Activated naive CD8-positive, alpha-beta T cell treated with anti-CD3 and anti-CD28 coated beads, Interleukin-2, amount 50 U/mL, for 24 hours (primary cell): ENCODE measurements around the gene FAM53A.
"Not testable (repeated sequence)": the region's sequence is repeated elsewhere in the genome, so short reads cannot be mapped to it uniquely, and the experiment has no call there.

ENCODE experiments used
- ATAC-seq: fragments of 150-1000 bp; cut with Tn5 transposase; one replicate; pipeline ENCODE4 v1.10.0; 2021
- DNase-seq: peaks from one replicate; pipeline ENCODE4 v3.0.0; 2021
- H3K27ac Mint-ChIP-seq: one replicate; pipeline ENCODE4 v1.8.0; 2021; ENCODE audit warnings: mild to moderate bottlenecking, mixed read lengths
- H3K27me3 Mint-ChIP-seq: one replicate; pipeline ENCODE4 v1.8.0; 2021; ENCODE audit warnings: mixed read lengths
- H3K36me3 Mint-ChIP-seq: one replicate; pipeline ENCODE4 v1.8.0; 2021; ENCODE audit warnings: low read depth, mixed read lengths
- H3K4me1 Mint-ChIP-seq: one replicate; pipeline ENCODE4 v1.8.0; 2021; ENCODE audit warnings: mixed read lengths
- H3K4me3 Mint-ChIP-seq: one replicate; pipeline ENCODE4 v1.8.0; 2021; ENCODE audit warnings: mild to moderate bottlenecking, moderate library complexity, mixed read lengths
- H3K9me3 Mint-ChIP-seq: one replicate; pipeline ENCODE4 v1.8.0; 2021; ENCODE audit warnings: mixed read lengths

The FAM53A gene

DNA sequence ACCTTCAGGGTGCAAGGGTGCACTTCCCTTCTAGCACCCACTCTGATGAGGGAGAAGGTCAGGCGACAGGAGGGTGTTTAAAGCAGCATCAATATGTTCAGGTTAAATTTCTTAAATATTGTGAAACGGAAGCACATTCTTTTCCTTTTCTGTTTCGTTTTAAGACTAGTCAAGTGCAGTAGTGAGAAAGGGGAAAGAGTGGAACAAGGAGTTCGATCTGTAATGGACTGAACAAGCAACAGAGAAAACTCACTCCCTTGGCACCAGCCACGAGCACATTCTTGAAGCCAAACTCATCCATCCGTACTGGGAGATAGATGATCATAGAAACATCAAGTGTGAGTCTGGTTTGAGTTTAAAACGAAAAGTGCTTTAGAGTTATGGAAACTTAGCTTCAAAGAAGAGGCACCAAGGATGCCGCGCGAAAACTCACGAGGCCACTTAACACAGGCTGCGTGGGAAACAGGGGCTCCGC, 815 bp downstream of the FAM53A start:
- Mint-ChIP-seq H3K4me1 (peaks cover 11% of the 10 kb centered on the region), H3K9me3 (no peaks in the 10 kb centered on the region), H3K27ac (peak overlapping the region; percentile 73), H3K36me3 (peaks cover 2% of the 10 kb centered on the region), H3K4me3 (peak overlapping the region; percentile 81), H3K27me3 (peaks cover 3% of the 10 kb centered on the region)
- ATAC-seq (no peak), DNase-seq (no peak)

DNA sequence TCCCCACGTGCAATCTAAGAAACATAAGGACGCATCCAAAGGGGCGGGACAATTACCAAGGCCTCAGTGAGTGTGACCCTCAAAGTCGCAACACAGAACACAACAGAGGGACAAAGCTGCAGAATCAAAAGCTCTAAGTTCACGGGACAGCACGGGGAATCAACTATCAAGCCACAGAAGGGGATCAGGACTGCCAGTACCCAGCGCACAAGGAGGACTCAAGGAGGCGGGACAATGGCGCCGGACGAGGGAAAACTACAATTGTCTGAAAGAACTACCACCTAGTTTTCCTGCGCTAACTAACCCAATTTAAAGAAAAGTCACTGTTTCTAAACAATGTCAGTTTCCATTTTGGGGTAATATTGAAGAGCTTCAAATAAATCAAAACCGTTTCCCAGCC, 1.3 kb downstream of the FAM53A start:
- peaks cover 3% of the 10 kb centered on the region for H3K27me3 Mint-ChIP-seq
- H3K4me1 Mint-ChIP-seq, result peaks cover 11% of the 10 kb centered on the region
- no peaks in the 10 kb centered on the region for H3K9me3 Mint-ChIP-seq
- ATAC-seq, result no peak
- H3K27ac Mint-ChIP-seq, result peak overlapping the region; percentile 73
- H3K36me3 Mint-ChIP-seq, result peaks cover 2% of the 10 kb centered on the region
- no peak for DNase-seq
- peak overlapping the region; percentile 81 for H3K4me3 Mint-ChIP-seq

DNA sequence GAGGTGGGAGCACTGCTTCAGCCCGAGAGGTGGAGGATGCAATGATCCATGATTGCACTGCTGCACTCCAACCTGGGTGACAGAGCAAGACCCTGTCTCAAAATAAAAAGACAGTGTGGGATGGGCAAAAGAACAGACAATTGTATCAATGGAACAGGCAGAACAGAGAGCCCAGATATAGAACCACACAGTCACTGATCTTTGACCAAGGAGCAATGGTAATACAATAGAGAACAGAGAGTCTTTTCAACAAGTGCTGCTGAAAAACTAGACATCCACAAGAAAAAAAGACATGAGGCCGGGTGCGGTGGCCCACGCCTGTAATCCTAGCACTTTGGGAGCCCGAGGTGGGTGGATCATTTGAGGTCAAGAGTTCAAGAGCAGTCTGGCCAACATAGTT, 5.9 kb downstream of the FAM53A start:
- peaks cover 8% of the 10 kb centered on the region for H3K4me1 Mint-ChIP-seq
- peaks cover under 1% of the 10 kb centered on the region for H3K27me3 Mint-ChIP-seq
- no peaks in the 10 kb centered on the region for H3K9me3 Mint-ChIP-seq
- no peak overlapping the region for H3K27ac Mint-ChIP-seq
- H3K4me3 Mint-ChIP-seq, result no peak overlapping the region
- DNase-seq, result no peak
- ATAC-seq, result no peak
- no peaks in the 10 kb centered on the region for H3K36me3 Mint-ChIP-seq

DNA sequence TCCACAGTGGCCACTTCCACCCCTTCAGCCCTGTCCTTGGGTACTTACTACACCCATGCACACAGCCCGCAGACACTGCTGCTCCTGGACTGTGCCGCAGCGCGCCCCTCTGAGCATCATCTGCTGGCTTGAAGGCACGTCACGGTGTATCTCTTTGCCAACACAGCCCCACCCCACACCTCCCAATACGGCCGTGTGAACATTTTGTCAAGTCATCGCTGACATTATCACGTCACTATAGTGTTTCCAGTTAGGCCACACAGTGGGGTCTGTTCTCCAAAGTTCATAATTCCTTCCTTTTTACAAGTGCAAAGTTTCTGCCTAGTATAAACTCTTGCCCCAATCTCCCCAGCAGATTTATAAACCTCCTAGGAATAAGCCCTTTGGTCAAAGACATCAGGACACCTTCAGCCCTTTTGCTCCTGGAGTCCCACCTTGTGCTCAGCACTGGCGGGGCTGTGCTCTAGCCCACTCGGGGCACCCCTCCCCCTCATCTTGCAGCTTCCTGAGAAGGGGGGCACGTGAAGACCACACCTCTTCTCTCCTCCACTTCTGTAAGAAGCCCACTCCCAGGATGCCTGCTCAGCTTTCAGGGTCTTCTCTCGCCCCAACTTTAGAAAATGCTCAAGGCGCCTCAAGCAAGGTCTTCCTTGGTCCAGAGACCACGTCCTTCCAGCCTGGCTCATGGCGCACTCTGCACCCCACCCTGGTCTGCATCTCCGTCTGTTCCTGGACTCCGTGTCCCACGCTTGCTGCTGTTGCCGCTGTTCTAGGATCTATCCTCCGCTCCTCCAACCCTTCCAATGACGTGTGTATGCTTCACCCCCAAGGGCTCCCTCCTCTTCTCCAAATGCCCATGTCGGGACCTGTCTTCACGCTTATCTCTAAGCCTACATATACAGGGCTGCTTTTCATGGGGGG, 7.2 kb downstream of the FAM53A start:
- Mint-ChIP-seq H3K4me3 (no peak overlapping the region), H3K9me3 (no peaks in the 10 kb centered on the region), H3K36me3 (no peaks in the 10 kb centered on the region), H3K27ac (no peak overlapping the region), H3K4me1 (no peaks in the 10 kb centered on the region), H3K27me3 (no peaks in the 10 kb centered on the region)
- DNase-seq (no peak), ATAC-seq (no peak)

DNA sequence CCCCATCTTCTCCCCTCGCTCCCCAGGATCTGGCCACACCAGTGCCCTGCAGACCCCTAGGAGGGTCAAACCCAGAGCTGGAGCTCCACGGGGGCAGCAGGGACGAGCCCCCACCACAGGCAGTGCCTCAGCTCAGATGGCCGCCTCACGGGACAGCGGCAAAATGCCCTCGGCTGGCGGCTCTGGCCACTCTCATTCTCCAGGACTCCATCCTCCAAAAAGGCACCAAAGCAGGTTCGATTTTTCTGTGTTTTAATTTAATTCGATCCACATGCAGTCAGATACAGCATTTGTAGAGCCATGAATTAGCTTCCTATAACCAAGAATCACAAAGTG, 8.3 kb downstream of the FAM53A start:
- H3K4me1 Mint-ChIP-seq, result no peaks in the 10 kb centered on the region
- no peak for ATAC-seq
- H3K36me3 Mint-ChIP-seq, result no peaks in the 10 kb centered on the region
- no peak overlapping the region for H3K4me3 Mint-ChIP-seq
- no peaks in the 10 kb centered on the region for H3K9me3 Mint-ChIP-seq
- no peak for DNase-seq
- no peak overlapping the region for H3K27ac Mint-ChIP-seq
- H3K27me3 Mint-ChIP-seq, result no peaks in the 10 kb centered on the region

DNA sequence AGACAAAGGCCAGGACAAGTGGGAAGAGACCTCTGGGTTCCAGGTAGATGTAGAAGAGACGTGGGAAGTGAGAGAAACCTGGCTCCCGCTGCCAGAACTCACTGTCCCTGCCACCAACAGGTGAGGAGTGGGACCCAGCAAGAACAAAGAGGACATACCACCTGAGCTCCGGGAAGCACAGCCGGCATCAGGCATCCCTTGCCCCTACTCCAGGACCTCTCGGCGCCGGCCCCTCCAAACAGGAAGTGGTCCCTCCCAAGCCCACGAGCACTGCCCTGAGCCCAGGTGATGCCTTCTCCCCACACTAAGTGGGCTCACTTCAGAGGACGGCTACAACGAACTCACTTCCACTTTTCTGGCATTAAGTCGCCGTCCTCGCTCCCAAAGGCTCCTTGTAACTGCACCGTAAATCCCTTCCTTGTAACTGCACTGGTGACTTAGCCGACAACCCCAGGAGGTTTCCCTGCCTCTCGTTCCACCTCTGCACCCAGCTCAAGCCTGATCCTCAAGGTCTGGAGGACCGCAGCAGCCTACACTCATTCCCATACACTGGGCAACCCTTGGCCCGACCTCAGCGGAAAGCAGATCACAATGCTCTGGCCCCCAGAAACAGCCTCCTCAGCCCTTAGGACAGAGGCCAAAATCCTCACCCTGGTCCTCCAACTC, 8.8 kb downstream of the FAM53A start:
- H3K27me3 Mint-ChIP-seq, result no peaks in the 10 kb centered on the region
- H3K4me1 Mint-ChIP-seq, result no peaks in the 10 kb centered on the region
- no peak for ATAC-seq
- no peaks in the 10 kb centered on the region for H3K36me3 Mint-ChIP-seq
- H3K27ac Mint-ChIP-seq, result no peak overlapping the region
- H3K4me3 Mint-ChIP-seq, result no peak overlapping the region
- DNase-seq, result no peak
- no peaks in the 10 kb centered on the region for H3K9me3 Mint-ChIP-seq

DNA sequence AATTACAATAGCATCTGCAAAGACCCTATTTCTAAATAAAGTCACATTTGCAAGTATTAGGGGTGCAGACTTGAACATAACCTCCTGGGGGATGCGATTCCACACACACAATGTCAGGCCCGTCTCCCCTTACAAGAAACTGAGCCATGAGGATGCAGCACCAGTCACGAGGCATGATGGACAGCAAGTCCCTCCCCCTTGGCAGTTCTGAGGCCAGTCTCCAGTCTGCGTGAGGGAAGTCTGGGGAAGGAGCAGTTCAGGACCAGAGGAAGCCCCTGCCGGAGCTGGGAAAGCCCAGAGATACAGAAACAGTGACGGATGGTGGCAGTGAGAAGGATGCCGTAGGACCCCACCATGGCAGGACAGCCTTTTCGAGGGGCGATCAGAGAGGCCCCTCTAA, 9.4 kb downstream of the FAM53A start:
- DNase-seq (no peak), ATAC-seq (no peak)
- H3K4me1 Mint-ChIP-seq, result no peaks in the 10 kb centered on the region
- no peak overlapping the region for H3K4me3 Mint-ChIP-seq
- H3K27me3 Mint-ChIP-seq, result no peaks in the 10 kb centered on the region
- H3K36me3 Mint-ChIP-seq, result no peaks in the 10 kb centered on the region
- H3K27ac Mint-ChIP-seq, result no peak overlapping the region
- H3K9me3 Mint-ChIP-seq, result no peaks in the 10 kb centered on the region

DNA sequence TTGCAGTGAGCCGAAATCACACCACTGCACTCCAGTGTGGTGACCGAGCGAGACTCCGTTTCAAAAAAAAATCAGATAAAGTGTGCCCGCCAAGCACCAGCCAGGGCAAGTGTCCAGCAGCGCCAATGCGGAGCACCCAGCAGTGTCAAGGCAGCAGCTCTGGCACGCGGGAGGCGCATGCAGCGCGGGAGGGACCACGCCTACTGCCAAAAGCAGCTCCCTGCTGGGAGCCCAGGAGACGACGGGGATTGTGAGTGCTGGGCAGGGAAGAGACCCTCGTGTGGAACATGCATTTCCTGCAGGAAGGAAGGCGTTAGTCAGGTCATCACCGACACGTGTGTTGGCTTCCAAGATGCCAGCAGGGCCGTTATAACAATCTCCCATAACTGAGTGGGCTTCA, 10.4 kb downstream of the FAM53A start:
- Mint-ChIP-seq H3K4me1 (no peaks in the 10 kb centered on the region), H3K27me3 (no peaks in the 10 kb centered on the region), H3K36me3 (no peaks in the 10 kb centered on the region), H3K4me3 (no peak overlapping the region), H3K27ac (no peak overlapping the region), H3K9me3 (no peaks in the 10 kb centered on the region)
- DNase-seq (no peak), ATAC-seq (no peak)

DNA sequence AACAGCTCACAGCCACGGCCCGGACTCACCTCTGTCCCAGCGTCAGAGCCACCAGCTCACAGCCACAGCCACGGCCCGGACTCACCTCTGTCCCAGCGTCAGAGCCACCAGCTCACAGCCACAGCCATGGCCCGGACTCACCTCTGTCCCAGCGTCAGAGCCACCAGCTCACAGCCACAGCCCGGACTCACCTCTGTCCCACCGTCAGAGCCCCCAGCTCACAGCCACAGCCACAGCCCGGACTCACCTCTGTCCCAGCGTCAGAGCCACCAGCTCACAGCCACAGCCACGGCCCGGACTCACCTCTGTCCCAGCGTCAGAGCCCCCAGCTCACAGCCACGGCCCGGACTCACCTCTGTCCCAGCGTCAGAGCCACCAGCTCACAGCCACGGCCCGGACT, 13.1 kb downstream of the FAM53A start:
- H3K4me1 Mint-ChIP-seq, H3K36me3 Mint-ChIP-seq, ATAC-seq, H3K27ac Mint-ChIP-seq, DNase-seq, H3K4me3 Mint-ChIP-seq, H3K27me3 Mint-ChIP-seq, H3K9me3 Mint-ChIP-seq: not testable (repeated sequence)

DNA sequence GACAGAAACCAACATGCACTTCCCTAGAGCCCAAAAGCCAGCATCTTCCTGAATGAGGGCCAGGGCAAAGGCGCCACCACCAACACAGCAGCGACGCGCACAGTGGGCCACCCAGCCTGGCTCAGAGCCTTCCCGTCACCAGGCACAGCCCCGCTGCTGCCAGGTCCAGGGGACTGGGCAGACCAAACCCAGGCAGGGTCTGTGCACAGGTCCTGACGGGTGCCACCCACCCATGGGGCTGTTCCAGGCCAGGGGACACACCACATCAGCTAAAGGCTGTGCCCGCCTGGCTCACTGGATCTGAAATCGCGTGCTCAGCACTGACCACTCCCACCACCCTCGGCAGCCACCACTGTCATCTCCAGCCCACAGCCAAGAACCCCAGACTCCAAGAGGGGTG, 13.8 kb downstream of the FAM53A start:
- Mint-ChIP-seq H3K36me3 (no peaks in the 10 kb centered on the region), H3K4me3 (no peak overlapping the region), H3K9me3 (no peaks in the 10 kb centered on the region), H3K27ac (no peak overlapping the region), H3K4me1 (no peaks in the 10 kb centered on the region), H3K27me3 (no peaks in the 10 kb centered on the region)
- DNase-seq (no peak), ATAC-seq (peak; percentile 15)

DNA sequence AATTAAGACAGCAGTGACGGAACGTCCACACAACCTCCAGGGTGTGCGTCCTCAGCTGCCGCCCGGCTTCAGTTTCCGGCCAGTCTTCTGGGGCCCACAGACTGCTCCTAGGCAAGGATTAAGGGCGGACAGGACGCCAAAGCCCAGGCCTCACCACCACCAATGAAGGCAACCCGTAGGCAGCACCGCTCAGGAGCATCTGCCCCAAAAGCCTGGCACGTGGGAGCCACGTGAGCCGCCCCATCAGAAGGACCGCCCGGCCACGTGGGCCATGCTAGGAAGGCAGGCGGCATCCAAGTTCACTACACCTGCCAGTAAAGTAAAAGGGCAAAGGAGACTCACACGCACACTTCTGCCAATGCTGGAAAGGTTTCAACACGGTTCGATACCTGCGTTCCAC, 14.3 kb downstream of the FAM53A start:
- no peaks in the 10 kb centered on the region for H3K4me1 Mint-ChIP-seq
- H3K27ac Mint-ChIP-seq, result no peak overlapping the region
- ATAC-seq, result no peak
- no peaks in the 10 kb centered on the region for H3K9me3 Mint-ChIP-seq
- H3K27me3 Mint-ChIP-seq, result no peaks in the 10 kb centered on the region
- H3K36me3 Mint-ChIP-seq, result no peaks in the 10 kb centered on the region
- H3K4me3 Mint-ChIP-seq, result no peak overlapping the region
- DNase-seq, result no peak

DNA sequence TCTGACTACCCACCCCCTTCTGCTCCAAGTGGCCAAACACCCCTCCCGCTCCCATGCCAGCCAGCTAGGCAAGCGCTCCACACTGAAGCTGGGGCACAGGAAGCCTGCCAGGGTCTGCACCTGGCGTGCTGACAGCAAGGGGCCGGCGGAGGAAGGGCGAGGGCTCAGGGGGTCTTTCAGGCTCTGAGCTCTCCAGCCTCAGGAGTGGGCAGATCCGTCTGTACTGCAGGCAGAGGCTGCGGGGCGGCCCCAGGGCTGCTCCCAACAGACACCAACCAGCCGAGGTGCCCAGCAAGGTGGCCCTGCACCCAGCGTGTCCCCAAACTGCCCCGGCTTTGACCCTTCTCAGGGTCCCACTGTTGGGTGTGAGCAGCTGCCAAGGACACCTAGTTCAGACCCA, 14.8 kb downstream of the FAM53A start:
- Mint-ChIP-seq H3K27me3 (no peaks in the 10 kb centered on the region), H3K4me3 (no peak overlapping the region)

DNA sequence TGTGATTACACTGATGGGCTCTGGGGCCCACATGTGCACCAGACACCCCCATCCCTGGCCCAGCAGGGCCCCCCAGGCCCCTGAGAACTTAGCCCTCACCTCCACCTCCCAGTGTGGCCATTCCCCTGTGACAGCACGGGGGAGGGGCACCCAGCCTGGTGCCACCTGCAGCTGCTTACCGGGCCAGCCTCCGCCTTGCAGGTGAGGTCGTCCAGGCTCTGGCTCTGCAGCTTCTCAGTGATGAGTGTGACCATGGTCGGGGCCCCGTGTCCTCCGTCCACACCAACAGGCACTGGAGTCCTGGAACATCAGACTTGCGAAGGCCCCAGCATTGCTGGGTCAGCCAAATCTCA, 15.6 kb downstream of the FAM53A start:
- no peaks in the 10 kb centered on the region for H3K9me3 Mint-ChIP-seq
- H3K36me3 Mint-ChIP-seq, result no peaks in the 10 kb centered on the region
- H3K4me3 Mint-ChIP-seq, result no peak overlapping the region
- H3K4me1 Mint-ChIP-seq, result no peaks in the 10 kb centered on the region
- ATAC-seq (no peak), DNase-seq (no peak)
- H3K27ac Mint-ChIP-seq, result no peak overlapping the region
- no peaks in the 10 kb centered on the region for H3K27me3 Mint-ChIP-seq

More for the DNA sequence above, 14.8 kb downstream of the FAM53A start:
- Mint-ChIP-seq H3K9me3 (no peaks in the 10 kb centered on the region), H3K36me3 (no peaks in the 10 kb centered on the region), H3K27ac (no peak overlapping the region), H3K4me1 (no peaks in the 10 kb centered on the region)
- no peak for DNase-seq
- no peak for ATAC-seq

DNA sequence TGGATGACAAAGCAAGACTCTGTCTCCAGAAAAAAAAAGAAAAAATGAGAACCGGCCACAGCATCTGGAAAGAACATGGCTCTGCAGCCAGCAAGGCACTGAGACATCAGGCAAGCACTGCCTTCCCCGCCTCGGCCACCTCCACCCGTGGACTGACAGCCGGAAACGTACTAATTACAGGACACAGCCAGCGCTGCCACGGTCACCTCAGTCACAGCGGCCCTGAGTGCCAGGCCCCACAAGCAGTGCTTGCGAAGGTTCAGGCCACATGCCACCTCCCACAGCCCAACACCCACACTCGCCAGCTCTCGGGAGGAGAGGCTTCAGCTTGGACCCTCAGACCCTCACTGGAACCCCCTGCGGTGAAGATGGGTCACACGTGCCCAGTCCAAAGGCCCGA, 16.8 kb downstream of the FAM53A start:
- no peaks in the 10 kb centered on the region for H3K36me3 Mint-ChIP-seq
- DNase-seq, result no peak
- no peaks in the 10 kb centered on the region for H3K9me3 Mint-ChIP-seq
- no peak overlapping the region for H3K4me3 Mint-ChIP-seq
- no peak overlapping the region for H3K27ac Mint-ChIP-seq
- H3K4me1 Mint-ChIP-seq, result no peaks in the 10 kb centered on the region
- no peak for ATAC-seq
- no peaks in the 10 kb centered on the region for H3K27me3 Mint-ChIP-seq

DNA sequence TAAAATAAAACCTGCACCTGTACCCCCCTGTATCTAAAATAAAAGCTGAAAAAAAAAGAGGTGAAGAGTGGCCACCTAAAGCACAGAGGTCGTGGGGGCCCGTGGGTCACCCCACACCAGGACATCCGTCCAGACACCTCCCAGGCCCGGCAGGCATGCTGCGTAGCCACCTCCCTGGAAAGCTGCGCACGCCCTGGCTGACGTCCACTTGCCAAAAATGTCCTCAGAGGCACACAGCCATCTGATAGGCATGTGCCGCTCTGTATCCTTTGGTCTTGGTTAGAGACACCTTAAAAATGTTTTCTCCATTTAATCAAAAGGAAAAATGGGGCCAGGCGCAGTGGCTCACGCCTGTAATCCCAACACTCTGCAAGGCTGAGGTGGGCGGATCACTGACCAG, 17.7 kb downstream of the FAM53A start:
- Mint-ChIP-seq H3K36me3 (no peaks in the 10 kb centered on the region), H3K27ac (no peak overlapping the region)
- ATAC-seq, result no peak

More for the DNA sequence above, 17.7 kb downstream of the FAM53A start:
- Mint-ChIP-seq H3K4me1 (no peaks in the 10 kb centered on the region), H3K4me3 (no peak overlapping the region), H3K27me3 (no peaks in the 10 kb centered on the region), H3K9me3 (no peaks in the 10 kb centered on the region)
- no peak for DNase-seq
